Ectodermal cell (in vitro differentiated cells): ENCODE measurements around the gene KCNS1. TPM values are rescaled to one million over a fixed set of nuclear protein-coding genes. Genes with fewer than 3 reads are reported as not detected.
"Not testable (repeated sequence)": the region's sequence is repeated elsewhere in the genome, so short reads cannot be mapped to it uniquely, and the experiment has no call there.

Source experiments
- H3K27ac ChIP-seq: 2 replicates; pipeline ENCODE4 v1.7.0; 2013; ENCODE audit warnings: mild to moderate bottlenecking, low read depth, low read length; ENCODE audit not compliant: insufficient read depth, poor library complexity, severe bottlenecking
- H3K27me3 ChIP-seq: 2 replicates; pipeline ENCODE4 v1.7.0; 2013; ENCODE audit warnings: mild to moderate bottlenecking, low read length; ENCODE audit not compliant: insufficient read depth, control insufficient read depth, poor library complexity, severe bottlenecking
- H3K36me3 ChIP-seq: one replicate; pipeline ENCODE4 v1.7.0; 2013; ENCODE audit warnings: low read length; ENCODE audit not compliant: control insufficient read depth, insufficient read depth
- H3K4me1 ChIP-seq: one replicate; pipeline ENCODE4 v1.7.0; 2013; ENCODE audit warnings: low read length; ENCODE audit not compliant: control insufficient read depth, insufficient read depth
- H3K4me3 ChIP-seq: 2 replicates; pipeline ENCODE4 v1.7.0; 2013; ENCODE audit warnings: low read depth, low read length, control low read depth; ENCODE audit not compliant: insufficient read depth
- H3K9me3 ChIP-seq: 2 replicates; pipeline ENCODE4 v1.7.0; 2013; ENCODE audit warnings: mild to moderate bottlenecking, low read length, moderate library complexity; ENCODE audit not compliant: control insufficient read depth
- WGBS, 2 experiments: methylation state at CpG; one replicate each; pipeline ENCODE4 v1.1.7; 2013; ENCODE audit warnings: missing lambda C conversion rate in 2 of 2; 5-methylcytosine and 5-hydroxymethylcytosine counted together
- polyA plus RNA-seq, 4 experiments: library from polyadenylated mRNA; stranded (reverse); fragments of 50-300 nt; gene quantifications; one replicate each; pipeline ENCODE4 v1.2.3, GENCODE V29; 2013

The KCNS1 gene, protein sequence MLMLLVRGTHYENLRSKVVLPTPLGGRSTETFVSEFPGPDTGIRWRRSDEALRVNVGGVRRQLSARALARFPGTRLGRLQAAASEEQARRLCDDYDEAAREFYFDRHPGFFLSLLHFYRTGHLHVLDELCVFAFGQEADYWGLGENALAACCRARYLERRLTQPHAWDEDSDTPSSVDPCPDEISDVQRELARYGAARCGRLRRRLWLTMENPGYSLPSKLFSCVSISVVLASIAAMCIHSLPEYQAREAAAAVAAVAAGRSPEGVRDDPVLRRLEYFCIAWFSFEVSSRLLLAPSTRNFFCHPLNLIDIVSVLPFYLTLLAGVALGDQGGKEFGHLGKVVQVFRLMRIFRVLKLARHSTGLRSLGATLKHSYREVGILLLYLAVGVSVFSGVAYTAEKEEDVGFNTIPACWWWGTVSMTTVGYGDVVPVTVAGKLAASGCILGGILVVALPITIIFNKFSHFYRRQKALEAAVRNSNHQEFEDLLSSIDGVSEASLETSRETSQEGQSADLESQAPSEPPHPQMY
- 0.19 TPM for polyA plus RNA-seq (2013, experiment 1 of 4)
- polyA plus RNA-seq (2013, experiment 2 of 4): 0.07 TPM
- polyA plus RNA-seq (2013, experiment 3 of 4): 0.11 TPM
- 0.08 TPM for polyA plus RNA-seq (2013, experiment 4 of 4)

DNA sequence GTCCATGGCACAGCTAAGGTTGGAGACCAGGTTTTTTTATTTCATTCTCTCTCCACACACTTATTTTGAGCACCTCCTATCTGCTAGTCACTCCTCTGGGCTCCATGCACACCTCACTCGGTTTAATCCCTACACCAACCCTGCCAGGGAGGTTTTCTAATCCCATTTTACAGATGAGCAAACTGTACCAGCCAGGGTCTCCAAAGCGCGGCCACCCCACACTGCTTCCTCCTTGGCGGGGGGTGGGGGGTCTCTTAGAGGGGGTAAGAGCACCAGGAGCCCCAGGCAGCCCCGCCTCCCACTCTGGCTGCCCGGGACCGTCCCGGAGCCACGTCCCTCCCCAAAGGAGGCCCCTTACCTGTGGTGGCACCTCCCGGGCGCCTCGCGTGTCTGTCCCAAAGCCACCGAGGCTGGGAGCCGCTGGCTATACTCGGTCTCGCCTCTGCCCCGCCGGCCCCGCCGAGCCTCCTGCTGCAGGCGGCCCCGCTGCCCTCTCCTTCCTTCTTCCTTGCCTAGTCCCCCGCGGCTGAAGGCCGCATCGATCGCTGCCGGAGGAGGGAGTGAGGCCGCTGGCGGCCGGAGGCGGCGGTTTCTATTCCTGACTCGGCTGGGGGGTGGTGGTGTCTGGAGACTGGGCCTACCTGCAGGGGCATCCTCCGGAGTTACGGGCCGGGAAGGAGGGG, at the start of gene KCNS1:
TSS of gene KCNS1 (minus strand) at position 565 of the 683 bp plus-strand sequence. CDS start 1,891 bp downstream, outside the sequence.
- WGBS, 2 experiments: 8 to 9% methylated on average over 38 of the region's 38 CpGs
- Histone ChIP-seq H3K27me3 (peaks cover 42% of the 10 kb centered on the region), H3K4me3 (peak within 1 kb of the TSS; percentile 3)

DNA sequence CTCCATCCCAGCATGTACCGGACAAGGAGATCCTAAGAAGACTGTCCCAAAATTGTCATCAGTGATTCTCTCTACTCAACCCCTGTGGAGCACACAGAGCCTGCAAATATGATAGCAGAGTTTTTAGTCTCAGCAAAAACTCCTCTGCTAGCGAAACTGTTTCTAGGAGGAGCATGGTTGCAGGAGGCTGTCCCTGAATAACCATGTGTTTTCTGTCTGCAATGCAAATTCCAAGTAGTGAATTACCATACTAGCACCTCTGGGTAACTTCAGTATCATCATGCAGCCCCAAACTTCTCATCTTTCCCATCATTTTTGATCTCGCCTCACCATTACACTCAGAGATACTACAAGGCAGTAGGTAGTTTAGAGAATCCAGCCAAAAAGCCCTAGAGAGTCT, 48.1 kb upstream of the KCNS1 start:
- WGBS, 2 experiments: 89 to 94% methylated on average over 3 of the region's 3 CpGs
- no peaks in the 10 kb centered on the region for H3K9me3 ChIP-seq
- H3K4me3 ChIP-seq: no peak overlapping the region
- H3K36me3 ChIP-seq: no peaks in the 10 kb centered on the region
- H3K27ac ChIP-seq: no peak overlapping the region
- H3K27me3 ChIP-seq: no peaks in the 10 kb centered on the region
- no peaks in the 10 kb centered on the region for H3K4me1 ChIP-seq

More for the DNA sequence above, at the start of gene KCNS1:
- Histone ChIP-seq H3K27ac (no peak within 1 kb of the TSS), H3K36me3 (no peaks in the 10 kb centered on the region), H3K9me3 (no peaks in the 10 kb centered on the region), H3K4me1 (no peaks in the 10 kb centered on the region)

DNA sequence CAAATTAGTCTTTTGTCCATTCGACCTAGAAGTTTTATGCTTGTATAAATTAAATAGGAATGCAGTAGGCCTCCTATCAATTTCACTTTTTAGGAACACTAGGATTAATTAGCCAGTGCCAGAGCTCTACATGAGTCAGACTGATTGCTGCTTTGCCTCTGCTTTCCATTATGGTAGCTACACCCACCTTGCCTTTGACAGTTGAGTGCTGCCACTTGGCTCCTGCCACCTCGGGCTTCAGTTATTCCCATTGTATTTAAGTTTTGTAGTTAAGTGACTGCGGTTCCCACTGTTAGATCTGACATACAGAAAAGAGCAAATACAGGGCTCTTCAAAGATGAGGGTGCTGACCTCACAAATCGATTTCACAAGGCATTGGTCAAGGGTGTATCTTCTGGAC, 39.9 kb upstream of the KCNS1 start:
- H3K9me3 ChIP-seq: no peaks in the 10 kb centered on the region
- no peak overlapping the region for H3K27ac ChIP-seq
- no peak overlapping the region for H3K4me3 ChIP-seq
- H3K4me1 ChIP-seq: no peaks in the 10 kb centered on the region
- no peaks in the 10 kb centered on the region for H3K36me3 ChIP-seq
- 88 to 89% methylated on average over 4 of the region's 4 CpGs for WGBS, 2 experiments
- H3K27me3 ChIP-seq: no peaks in the 10 kb centered on the region

DNA sequence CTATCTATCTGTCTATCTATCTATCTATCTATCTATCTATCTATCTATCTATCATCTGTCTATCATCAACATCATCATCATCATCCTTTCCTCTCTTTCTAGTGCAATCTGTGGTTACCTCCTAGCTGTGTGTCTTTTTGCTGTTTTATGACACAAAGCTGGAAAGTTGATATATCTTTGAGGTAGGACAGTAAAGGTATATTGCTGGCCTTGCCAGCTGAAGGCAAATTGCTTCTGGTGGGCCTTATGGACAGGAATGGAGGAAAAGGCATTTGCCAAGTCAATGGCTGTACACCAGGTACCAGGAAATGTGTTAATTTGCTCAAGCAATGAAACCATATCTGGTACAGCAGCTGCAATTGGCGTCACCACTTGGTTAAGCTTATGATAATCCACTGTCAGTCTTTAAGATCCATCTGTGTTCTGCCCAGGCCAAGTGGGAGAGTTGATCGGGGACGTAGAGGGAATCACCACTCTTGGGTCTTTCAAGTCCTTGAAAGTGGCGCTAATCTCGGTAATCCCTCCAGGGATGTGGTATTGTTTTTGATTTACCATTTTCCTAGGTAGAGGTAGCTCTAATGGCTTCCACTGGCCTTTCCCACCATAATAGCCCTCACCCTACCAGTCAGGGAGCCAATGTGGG, 38.9 kb upstream of the KCNS1 start:
- H3K4me3 ChIP-seq, H3K36me3 ChIP-seq, H3K9me3 ChIP-seq, H3K27me3 ChIP-seq, H3K4me1 ChIP-seq, H3K27ac ChIP-seq: not testable (repeated sequence)
- WGBS, 2 experiments: 93 to 96% methylated on average over 5 of the region's 5 CpGs

DNA sequence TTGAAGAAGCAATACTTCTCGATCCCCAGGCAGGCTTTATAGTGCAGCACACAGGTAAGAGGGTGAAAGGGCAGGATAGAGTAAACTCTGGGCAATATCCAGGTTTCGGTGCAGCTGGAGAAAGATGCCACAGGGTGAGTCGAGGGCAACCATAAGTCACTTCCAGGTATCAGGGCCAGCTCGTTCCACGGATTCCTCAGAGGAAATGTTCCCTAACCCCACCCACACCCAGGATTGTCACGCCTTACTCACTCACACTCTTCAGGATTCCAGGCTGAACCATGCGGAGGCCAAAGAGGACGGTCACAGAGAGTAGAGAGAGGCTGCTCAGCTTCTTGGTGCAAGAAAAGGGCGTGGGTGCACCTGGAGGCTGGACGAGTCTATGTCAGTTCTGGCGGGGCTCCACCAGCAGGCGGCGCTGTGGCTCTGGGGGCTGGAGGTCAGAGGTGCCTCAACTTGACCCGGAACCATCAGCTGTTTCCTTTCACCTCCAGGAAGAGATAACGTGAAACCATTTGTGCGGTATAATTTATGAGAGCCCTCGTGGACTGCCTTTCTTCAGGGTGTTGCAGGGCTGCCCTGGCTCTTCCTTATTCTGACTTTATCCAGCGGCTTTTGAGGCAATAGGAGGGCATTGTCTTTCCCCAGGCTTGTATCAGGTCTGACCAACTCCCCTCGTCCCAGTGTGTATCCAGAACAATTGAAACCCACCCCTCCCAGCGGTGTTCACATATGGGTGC, 37.8 kb upstream of the KCNS1 start:
- Histone ChIP-seq H3K36me3 (no peaks in the 10 kb centered on the region), H3K4me3 (no peak overlapping the region), H3K27me3 (no peaks in the 10 kb centered on the region), H3K4me1 (no peaks in the 10 kb centered on the region), H3K27ac (no peak overlapping the region), H3K9me3 (no peaks in the 10 kb centered on the region)
- WGBS, 2 experiments: 62% methylated on average over 20 of the region's 20 CpGs

DNA sequence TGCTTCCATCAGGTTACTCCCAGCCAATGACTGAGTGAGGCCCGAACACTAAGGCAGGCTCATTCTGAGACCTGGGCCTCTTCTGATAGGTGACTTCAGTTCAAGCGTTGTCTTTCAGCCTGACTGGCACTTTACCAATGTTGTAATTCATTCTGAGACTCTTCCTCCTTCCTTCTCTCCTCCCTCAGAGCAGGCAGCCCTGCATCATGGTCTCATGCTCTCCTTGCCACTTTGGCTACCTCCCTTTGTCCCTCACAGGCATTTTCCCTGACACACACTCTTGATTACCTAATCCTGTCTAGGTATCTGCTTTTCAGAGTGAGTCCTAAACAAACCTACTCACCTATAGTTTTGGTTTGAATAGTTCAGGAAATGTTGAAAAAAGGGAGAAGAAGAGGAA, 36.0 kb upstream of the KCNS1 start:
- no peaks in the 10 kb centered on the region for H3K4me1 ChIP-seq
- H3K36me3 ChIP-seq: no peaks in the 10 kb centered on the region
- 88 to 91% methylated on average over 2 of the region's 2 CpGs for WGBS, 2 experiments
- H3K4me3 ChIP-seq: no peak overlapping the region
- H3K27ac ChIP-seq: no peak overlapping the region
- no peaks in the 10 kb centered on the region for H3K9me3 ChIP-seq
- no peaks in the 10 kb centered on the region for H3K27me3 ChIP-seq

DNA sequence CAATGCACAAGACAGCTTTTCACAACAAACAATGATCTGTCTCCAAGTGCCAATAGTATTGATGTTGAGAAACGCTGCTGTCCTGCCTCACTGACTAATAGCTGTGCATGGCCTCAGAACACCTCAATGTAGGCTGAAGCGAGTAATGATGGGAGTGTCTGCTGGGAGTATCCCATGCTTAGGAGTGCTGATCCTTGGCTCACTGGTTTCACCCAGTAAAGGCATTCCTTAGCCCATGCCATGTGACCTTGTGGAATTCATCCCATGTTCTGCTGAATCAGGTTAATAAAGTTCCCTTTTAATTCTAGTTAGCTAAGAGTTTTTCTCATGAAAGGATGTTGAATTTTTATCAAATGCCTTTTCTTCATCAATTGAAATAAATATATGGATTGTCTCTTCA, 27.2 kb upstream of the KCNS1 start:
- 83 to 96% methylated on average over 2 of the region's 2 CpGs for WGBS, 2 experiments
- no peaks in the 10 kb centered on the region for H3K9me3 ChIP-seq
- peaks cover 3% of the 10 kb centered on the region for H3K27me3 ChIP-seq
- H3K4me3 ChIP-seq: no peak overlapping the region
- no peak overlapping the region for H3K27ac ChIP-seq
- no peaks in the 10 kb centered on the region for H3K36me3 ChIP-seq
- H3K4me1 ChIP-seq: no peaks in the 10 kb centered on the region

DNA sequence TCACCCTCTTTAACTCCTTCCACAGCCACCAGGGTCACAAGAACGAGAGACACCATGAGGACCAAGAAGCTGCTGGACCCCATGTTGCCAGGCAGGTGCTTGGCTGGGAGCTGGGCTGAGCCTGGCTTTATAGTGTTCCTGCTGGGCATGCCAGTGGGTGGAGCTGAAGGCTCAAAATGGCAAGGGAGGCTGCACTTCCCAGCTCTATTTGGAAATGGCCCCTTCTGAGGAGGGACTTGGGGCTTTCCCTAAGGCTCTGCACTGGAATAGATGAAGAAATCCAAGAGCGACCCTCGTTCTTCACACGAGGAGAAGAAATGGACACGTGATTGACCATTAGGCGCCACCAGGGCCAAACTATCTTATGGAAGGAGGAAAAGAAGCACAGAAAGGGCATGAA, 23.4 kb upstream of the KCNS1 start, which contains the start of gene WFDC12:
TSS of gene WFDC12 (minus strand) at position 101 of the 400 bp plus-strand sequence. CDS start at position 83, 18 bp downstream.
- no peaks in the 10 kb centered on the region for H3K27me3 ChIP-seq
- WGBS, 2 experiments: 93 to 94% methylated on average over 6 of the region's 6 CpGs
- no peak within 1 kb of the TSS for H3K4me3 ChIP-seq
- H3K27ac ChIP-seq: no peak within 1 kb of the TSS
- H3K36me3 ChIP-seq: no peaks in the 10 kb centered on the region
- no peaks in the 10 kb centered on the region for H3K9me3 ChIP-seq
- no peaks in the 10 kb centered on the region for H3K4me1 ChIP-seq

DNA sequence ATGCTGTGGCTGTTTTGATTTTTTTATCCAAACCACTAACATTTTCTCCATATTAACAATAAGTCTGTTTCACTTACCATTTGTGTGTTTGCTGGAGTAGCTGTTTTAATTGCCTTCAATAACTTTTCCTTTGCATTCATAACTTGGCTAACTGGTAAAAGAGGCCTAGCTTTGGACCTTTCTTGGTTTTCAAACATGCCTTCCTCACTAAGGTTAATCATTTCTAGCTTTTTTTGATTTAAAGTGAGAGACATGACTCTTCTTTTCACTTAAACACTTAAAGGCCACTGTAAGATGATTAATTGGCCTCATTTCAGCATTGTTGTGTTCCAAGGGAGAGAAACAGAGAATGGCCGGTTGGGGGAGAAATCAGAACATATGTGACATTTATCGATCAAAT, 20.5 kb upstream of the KCNS1 start:
- H3K27me3 ChIP-seq: no peaks in the 10 kb centered on the region
- no peak overlapping the region for H3K27ac ChIP-seq
- 94 to 95% methylated on average over 2 of the region's 2 CpGs for WGBS, 2 experiments
- H3K4me3 ChIP-seq: no peak overlapping the region
- no peaks in the 10 kb centered on the region for H3K4me1 ChIP-seq
- no peaks in the 10 kb centered on the region for H3K9me3 ChIP-seq
- no peaks in the 10 kb centered on the region for H3K36me3 ChIP-seq
